ENCODE measurements around the gene CHSY1. TPM values are rescaled to one million over a fixed set of nuclear protein-coding genes. Genes with fewer than 3 reads are reported as not detected.

The CHSY1 gene
- total and polyA plus RNA-seq, 3 donors from 2014 or later = 20.0 to 36.1 (median 31.1) TPM

- TF ChIP-seq POLR2A (IDR thresholded peaks at IDR 0.05) (no peak), CTCF (IDR thresholded peaks at IDR 0.05) (no peak)
- H3K4me1 ChIP-seq = peaks cover 3% of the 10 kb centered on the region
- H3K4me3 ChIP-seq = no peak overlapping the region
- no peak overlapping the region for H3K27ac ChIP-seq
- no peak for DNase-seq
- no peaks in the 10 kb centered on the region for H3K9me3 ChIP-seq
- H3K36me3 ChIP-seq (ENCODE audit: low read depth, missing control alignments) = no peaks in the 10 kb centered on the region
- H3K27me3 ChIP-seq = no peaks in the 10 kb centered on the region
- intact Hi-C loops (cut with DNase I; ENCODE audit: low total_unique reads) = no loop called here
Measured at GRCh38 chr15:101141926-101142527, 109.8 kb downstream of the CHSY1 start.

GRCh38 chr15:101140697-101141065 lies 111.2 kb downstream of the CHSY1 start:
- H3K9me3 ChIP-seq = no peaks in the 10 kb centered on the region
- no peaks in the 10 kb centered on the region for H3K27me3 ChIP-seq
- no peak overlapping the region for H3K4me3 ChIP-seq
- H3K36me3 ChIP-seq (ENCODE audit: low read depth, missing control alignments) = no peaks in the 10 kb centered on the region
- H3K27ac ChIP-seq = no peak overlapping the region
- peaks cover 3% of the 10 kb centered on the region for H3K4me1 ChIP-seq
- TF ChIP-seq CTCF (IDR thresholded peaks at IDR 0.05) (no peak), POLR2A (IDR thresholded peaks at IDR 0.05) (no peak)
- 89 to 100% methylated on average over 2 of the region's 2 CpGs for WGBS, 2 donors
- DNase-seq = no peak
- intact Hi-C loops (cut with DNase I; ENCODE audit: low total_unique reads) = no loop called here

GRCh38 chr15:101139986-101140696 lies 111.7 kb downstream of the CHSY1 start:
- Histone ChIP-seq H3K36me3 (ENCODE audit: low read depth, missing control alignments) (no peaks in the 10 kb centered on the region), H3K9me3 (no peaks in the 10 kb centered on the region), H3K27me3 (no peaks in the 10 kb centered on the region), H3K27ac (no peak overlapping the region), H3K4me3 (no peak overlapping the region), H3K4me1 (peaks cover 3% of the 10 kb centered on the region)
- TF ChIP-seq CTCF (IDR thresholded peaks at IDR 0.05) = no peak
- TF ChIP-seq POLR2A (IDR thresholded peaks at IDR 0.05) = no peak
- DNase-seq = no peak
- WGBS, 2 donors = 88 to 91% methylated on average over 15 of the region's 15 CpGs
- intact Hi-C loops (cut with DNase I; ENCODE audit: low total_unique reads) = no loop called here

GRCh38 chr15:101138913-101139880 lies 112.7 kb downstream of the CHSY1 start:
- intact Hi-C loops (cut with DNase I; ENCODE audit: low total_unique reads) = no loop called here
- no peaks in the 10 kb centered on the region for H3K9me3 ChIP-seq
- no peak overlapping the region for H3K27ac ChIP-seq
- peaks cover 3% of the 10 kb centered on the region for H3K4me1 ChIP-seq
- H3K27me3 ChIP-seq = no peaks in the 10 kb centered on the region
- DNase-seq = no peak
- TF ChIP-seq POLR2A (IDR thresholded peaks at IDR 0.05) (no peak), CTCF (IDR thresholded peaks at IDR 0.05) (no peak)
- WGBS, 2 donors = 90% methylated on average over 22 of the region's 22 CpGs
- no peak overlapping the region for H3K4me3 ChIP-seq
- no peaks in the 10 kb centered on the region for H3K36me3 ChIP-seq (ENCODE audit: low read depth, missing control alignments)

Data from testis (tissue), 3 donors.